Astrocyte (in vitro differentiated cells and primary cell): ENCODE results near the gene PGS1. TPM values are rescaled to one million over a fixed set of nuclear protein-coding genes. Genes with fewer than 3 reads are reported as not detected.

Experiments used
- DNase-seq: peaks from one replicate; pipeline ENCODE4 v3.0.0-alpha.2; 2010; ENCODE audit warnings: low read depth
- FAIRE-seq: peaks from 2 replicates; lab custom pipeline; 2011; peaks lifted over from hg19 to GRCh38; lab: Jason Lieb, UNC
- H2AFZ ChIP-seq: 2 replicates; pipeline ENCODE4 v1.6.0; 2012; ENCODE audit warnings: low read depth, low read length, inconsistent platforms
- H3K27ac ChIP-seq: 2 replicates; pipeline ENCODE4 v1.5.1; 2011; ENCODE audit warnings: low read depth, low read length, inconsistent platforms
- H3K27me3 ChIP-seq: 2 replicates; pipeline ENCODE4 v1.6.0; 2011; ENCODE audit warnings: low read length, inconsistent platforms; ENCODE audit not compliant: insufficient read depth
- H3K36me3 ChIP-seq: 2 replicates; pipeline ENCODE4 v1.5.1; 2011; ENCODE audit warnings: low read length, inconsistent platforms; ENCODE audit not compliant: insufficient read depth
- H3K4me1 ChIP-seq: 2 replicates; pipeline ENCODE4 v1.5.1; 2011; ENCODE audit warnings: low read length, inconsistent platforms; ENCODE audit not compliant: insufficient read depth
- H3K4me2 ChIP-seq: 2 replicates; pipeline ENCODE4 v1.6.0; 2012; ENCODE audit warnings: low read length, inconsistent platforms
- H3K4me3 ChIP-seq: 2 replicates; pipeline ENCODE4 v1.5.1; 2011; ENCODE audit warnings: low read depth, mild to moderate bottlenecking, low read length, inconsistent platforms; ENCODE audit not compliant: insufficient read depth
- H3K79me2 ChIP-seq: 2 replicates; pipeline ENCODE4 v1.6.0; 2012; ENCODE audit warnings: mild to moderate bottlenecking, low read length, inconsistent platforms; ENCODE audit not compliant: insufficient read depth
- H3K9ac ChIP-seq: 2 replicates; pipeline ENCODE4 v1.6.0; 2012; ENCODE audit warnings: mild to moderate bottlenecking, low read length, inconsistent platforms
- H3K9me3 ChIP-seq: 2 replicates; pipeline ENCODE4 v1.5.1; 2012; ENCODE audit warnings: low read depth, mild to moderate bottlenecking, low read length, inconsistent platforms; ENCODE audit not compliant: insufficient read depth
- H4K20me1 ChIP-seq: 2 replicates; pipeline ENCODE4 v1.6.0; 2012; ENCODE audit warnings: low read length, inconsistent platforms; ENCODE audit not compliant: insufficient read depth
- H3K27ac Mint-ChIP-seq: one replicate; pipeline ENCODE4 v1.8.0; 2021; ENCODE audit warnings: mild to moderate bottlenecking, mixed read lengths; ENCODE audit not compliant: unreplicated experiment
- H3K27me3 Mint-ChIP-seq: one replicate; pipeline ENCODE4 v1.8.0; 2021; ENCODE audit warnings: low read depth, mixed read lengths; ENCODE audit not compliant: unreplicated experiment
- H3K36me3 Mint-ChIP-seq: one replicate; pipeline ENCODE4 v1.8.0; 2021; ENCODE audit warnings: low read depth, mixed read lengths; ENCODE audit not compliant: unreplicated experiment
- H3K4me1 Mint-ChIP-seq: one replicate; pipeline ENCODE4 v1.8.0; 2021; ENCODE audit warnings: low read depth, mixed read lengths; ENCODE audit not compliant: unreplicated experiment
- H3K4me3 Mint-ChIP-seq: one replicate; pipeline ENCODE4 v1.8.0; 2021; ENCODE audit warnings: mild to moderate bottlenecking, moderate library complexity, mixed read lengths; ENCODE audit not compliant: unreplicated experiment
- H3K9me3 Mint-ChIP-seq: one replicate; pipeline ENCODE4 v1.8.0; 2021; ENCODE audit warnings: mild to moderate bottlenecking, mixed read lengths; ENCODE audit not compliant: unreplicated experiment
- CTCF ChIP-seq: IDR thresholded peaks from 2 replicates; pipeline ENCODE4 v1.5.1; 2011; ENCODE audit warnings: low read depth, mild to moderate bottlenecking, inconsistent platforms, low read length, moderate library complexity; ENCODE audit not compliant: insufficient read depth
- EZH2 ChIP-seq: IDR thresholded peaks from 2 replicates; pipeline ENCODE4 v1.6.1; 2012; ENCODE audit warnings: mild to moderate bottlenecking, low read length, inconsistent platforms; ENCODE audit not compliant: insufficient read depth
- total RNA-seq: library from RNA; stranded (reverse); gene quantifications from 2 replicates; pipeline ENCODE4 v1.2.1, GENCODE V29; 2021

The PGS1 gene
- total RNA-seq, 1 donor from 2014 or later: 32.0 TPM

DNA sequence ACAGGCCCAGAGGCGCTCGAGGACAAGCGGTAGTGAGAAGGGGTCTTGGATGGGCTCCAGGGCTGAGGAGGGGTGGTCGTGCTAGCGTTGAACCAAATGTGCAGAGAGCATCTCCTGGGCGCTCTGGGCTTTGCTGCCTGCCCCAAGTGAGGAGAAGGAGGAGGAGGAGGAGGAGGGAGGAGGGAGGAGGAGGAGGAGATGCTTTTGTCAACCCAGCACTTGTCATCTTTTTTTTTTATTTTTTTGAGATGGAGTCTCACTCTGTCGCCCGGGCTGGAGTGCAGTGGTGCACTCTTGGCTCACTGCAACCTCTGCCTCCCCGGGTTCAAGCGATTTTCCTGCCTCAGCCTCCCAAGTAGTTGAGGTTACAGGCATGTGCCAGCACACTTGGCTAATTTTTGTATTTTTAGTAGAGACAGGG, 59.8 kb downstream of the PGS1 start:
- no peaks in the 10 kb centered on the region for H3K36me3 Mint-ChIP-seq
- DNase-seq (no peak), FAIRE-seq (no peak)
- H3K4me1 Mint-ChIP-seq: no peaks in the 10 kb centered on the region
- H3K9me3 Mint-ChIP-seq: no peaks in the 10 kb centered on the region
- H3K4me3 ChIP-seq: no peak overlapping the region
- TF ChIP-seq EZH2: no peak
- no peak for TF ChIP-seq CTCF
- no peak overlapping the region for H3K27ac ChIP-seq
- no peak overlapping the region for H3K4me3 Mint-ChIP-seq
- no peaks in the 10 kb centered on the region for H3K9me3 ChIP-seq
- H3K4me1 ChIP-seq: no peaks in the 10 kb centered on the region
- H3K36me3 ChIP-seq: no peaks in the 10 kb centered on the region
- H3K9ac ChIP-seq: no peak overlapping the region
- H3K27me3 ChIP-seq: no peaks in the 10 kb centered on the region
- peaks cover 23% of the 10 kb centered on the region for H3K27me3 Mint-ChIP-seq
- H4K20me1 ChIP-seq: peaks cover 5% of the 10 kb centered on the region
- H3K4me2 ChIP-seq: no peak overlapping the region
- no peak overlapping the region for H3K27ac Mint-ChIP-seq
- H2AFZ ChIP-seq: no peak overlapping the region
- no peaks in the 10 kb centered on the region for H3K79me2 ChIP-seq

DNA sequence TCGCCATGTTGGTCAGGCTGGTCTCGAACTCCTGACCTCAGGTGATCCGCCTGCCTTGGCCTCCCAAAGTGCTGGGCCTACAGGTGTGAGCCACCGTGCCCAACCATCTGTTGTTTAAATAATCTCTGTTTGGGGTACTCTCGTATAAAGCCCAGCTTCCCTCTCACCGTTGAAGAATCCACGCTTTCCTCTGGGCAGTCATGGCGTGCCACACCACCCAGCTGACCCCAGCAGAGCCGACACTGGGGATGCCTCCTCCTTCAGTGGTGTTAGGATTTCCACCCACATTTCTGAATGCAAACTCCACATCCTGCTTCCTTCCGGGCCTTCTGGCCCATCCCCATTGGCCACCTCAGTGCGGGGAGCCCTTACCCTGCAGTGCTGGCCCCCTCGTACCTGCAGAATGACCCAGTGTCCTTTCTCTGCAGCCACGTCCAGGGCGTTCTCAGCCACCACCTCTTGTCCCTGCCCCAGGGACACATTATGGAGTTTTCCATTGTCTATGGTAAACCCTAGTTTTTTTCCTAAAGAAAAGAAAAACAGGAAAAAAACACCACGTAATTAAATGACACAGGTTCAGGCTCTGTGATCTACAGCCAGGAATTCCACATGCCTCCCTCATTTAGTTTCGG, 60.4 kb downstream of the PGS1 start:
- Histone ChIP-seq H3K27ac (no peak overlapping the region), H4K20me1 (no peaks in the 10 kb centered on the region), H3K9me3 (no peaks in the 10 kb centered on the region), H3K4me3 (no peak overlapping the region), H3K79me2 (no peaks in the 10 kb centered on the region), H3K4me1 (no peaks in the 10 kb centered on the region), H3K9ac (no peak overlapping the region), H3K36me3 (no peaks in the 10 kb centered on the region), H2AFZ (no peak overlapping the region), H3K4me2 (no peak overlapping the region), H3K27me3 (no peaks in the 10 kb centered on the region)
- no peak for DNase-seq
- Mint-ChIP-seq H3K9me3 (no peaks in the 10 kb centered on the region), H3K4me3 (no peak overlapping the region), H3K27ac (no peak overlapping the region), H3K27me3 (peaks cover 27% of the 10 kb centered on the region), H3K36me3 (no peaks in the 10 kb centered on the region), H3K4me1 (no peaks in the 10 kb centered on the region)
- TF ChIP-seq CTCF (no peak), EZH2 (no peak)
- FAIRE-seq: no peak

- Mint-ChIP-seq H3K4me3 (no peak overlapping the region), H3K27me3 (peaks cover 25% of the 10 kb centered on the region), H3K36me3 (no peaks in the 10 kb centered on the region), H3K27ac (no peak overlapping the region), H3K4me1 (no peaks in the 10 kb centered on the region), H3K9me3 (no peaks in the 10 kb centered on the region)
- Histone ChIP-seq H3K9ac (no peak overlapping the region), H3K79me2 (no peaks in the 10 kb centered on the region), H3K9me3 (no peaks in the 10 kb centered on the region), H2AFZ (no peak overlapping the region), H3K36me3 (no peaks in the 10 kb centered on the region), H3K4me1 (no peaks in the 10 kb centered on the region), H3K27me3 (no peaks in the 10 kb centered on the region), H3K4me3 (no peak overlapping the region), H3K27ac (no peak overlapping the region), H3K4me2 (no peak overlapping the region), H4K20me1 (no peaks in the 10 kb centered on the region)
- TF ChIP-seq EZH2: no peak
- TF ChIP-seq CTCF: no peak
- DNase-seq (no peak), FAIRE-seq (no peak)
These were observed 63.0 kb downstream of the PGS1 start for GRCh38 chr17:78441271-78441971.
